GM19099 (cell line): Measurements from ENCODE around the gene STRBP.

ENCODE experiments used
- POLR2A ChIP-seq: IDR thresholded peaks from 3 replicates; pipeline ENCODE4 v1.6.1; 2011; ENCODE audit warnings: low read depth; ENCODE audit not compliant: insufficient read length; ENCODE audit errors: extremely low read depth

The STRBP gene

DNA sequence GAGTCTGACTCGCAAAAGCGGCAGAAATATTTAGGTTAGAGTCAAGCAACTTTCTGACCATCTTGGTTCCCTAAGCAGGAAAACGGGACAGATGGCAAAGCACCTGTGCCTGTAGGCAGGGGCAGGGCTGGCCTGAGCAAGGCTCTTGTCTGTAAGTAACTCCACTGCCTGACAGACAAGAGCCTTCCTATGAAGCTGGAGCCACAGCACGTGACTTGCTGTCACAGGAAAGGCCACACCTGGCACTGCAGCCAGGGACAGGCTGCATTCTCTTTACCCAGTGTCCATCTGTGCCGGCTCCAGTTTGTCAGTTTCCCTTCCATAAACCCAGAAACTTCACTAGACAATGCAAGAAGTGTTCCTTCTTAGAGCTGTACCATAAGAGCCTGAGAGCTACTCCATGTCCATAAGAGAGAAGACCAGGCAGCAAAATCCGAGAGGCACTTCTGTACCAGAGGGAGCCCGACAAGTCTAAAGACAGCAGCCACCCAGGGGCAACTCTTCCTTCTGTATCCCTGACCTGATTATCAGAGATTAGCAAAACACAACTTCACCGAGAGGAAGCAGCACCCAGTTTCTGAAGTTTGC, 156.9 kb downstream of the STRBP start:
- no peak for TF ChIP-seq POLR2A

DNA sequence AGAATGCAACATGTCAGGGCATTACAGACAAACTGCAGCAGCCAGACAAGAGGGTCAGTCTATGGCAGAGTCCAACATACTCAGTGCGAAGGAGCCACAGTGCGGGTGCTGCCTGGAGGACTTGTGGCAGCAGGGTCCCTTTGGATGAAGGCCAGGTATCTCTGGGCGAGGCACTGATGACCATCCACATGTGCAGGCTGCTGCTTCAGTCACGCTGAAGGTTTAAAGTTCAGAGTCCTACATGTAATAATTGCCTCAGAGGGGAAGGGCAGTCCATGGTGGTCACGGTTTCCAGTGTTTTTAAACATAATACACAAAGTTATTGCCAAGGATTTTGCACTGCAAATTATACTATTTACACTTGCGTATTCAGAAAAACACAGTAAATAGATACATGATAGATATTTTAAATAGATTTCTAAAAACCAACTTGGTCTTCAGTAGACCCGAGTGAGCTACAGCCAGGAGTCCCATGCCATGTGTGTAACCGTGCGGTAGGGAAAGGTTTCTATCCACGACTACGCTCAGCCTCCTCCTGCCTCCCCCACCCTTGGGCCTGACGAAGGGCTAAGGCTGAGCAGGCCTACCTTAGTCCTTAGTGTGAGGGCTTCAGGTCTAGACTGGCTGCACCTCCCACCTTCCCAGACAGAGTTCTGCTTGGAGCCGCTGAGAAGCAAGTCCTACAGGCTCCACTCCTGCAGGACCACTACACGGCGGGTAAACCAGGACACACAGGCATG, 158.7 kb downstream of the STRBP start:
- TF ChIP-seq POLR2A, result no peak

- no peak for TF ChIP-seq POLR2A
These were observed 159.4 kb downstream of the STRBP start for GRCh38 chr9:123108976-123109375.

- TF ChIP-seq POLR2A, result no peak
These were observed 160.6 kb downstream of the STRBP start for GRCh38 chr9:123107639-123108285.

DNA sequence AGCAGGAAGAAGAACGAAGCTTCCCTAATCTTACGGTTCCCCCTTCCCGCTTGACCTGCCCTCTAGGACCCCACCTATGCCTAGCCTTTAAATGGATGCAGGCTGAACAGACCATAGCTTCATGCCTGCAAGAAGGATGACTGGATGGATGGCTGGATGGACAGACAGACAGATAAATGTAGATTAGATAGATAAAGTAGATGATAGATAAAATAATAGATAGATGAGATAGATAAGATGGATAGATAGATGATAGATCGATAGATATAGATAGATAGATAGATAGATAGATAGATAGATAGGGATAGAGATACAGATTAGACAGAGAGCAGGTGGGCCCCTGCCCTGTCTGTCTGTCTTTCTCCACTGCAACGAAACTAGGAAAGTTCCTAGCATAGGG, 162.9 kb downstream of the STRBP start:
- no peak for TF ChIP-seq POLR2A

- TF ChIP-seq POLR2A, result no peak
These were observed 163.6 kb downstream of the STRBP start for GRCh38 chr9:123104807-123105206.

- no peak for TF ChIP-seq POLR2A
These were observed 165.8 kb downstream of the STRBP start for GRCh38 chr9:123102375-123103113.

DNA sequence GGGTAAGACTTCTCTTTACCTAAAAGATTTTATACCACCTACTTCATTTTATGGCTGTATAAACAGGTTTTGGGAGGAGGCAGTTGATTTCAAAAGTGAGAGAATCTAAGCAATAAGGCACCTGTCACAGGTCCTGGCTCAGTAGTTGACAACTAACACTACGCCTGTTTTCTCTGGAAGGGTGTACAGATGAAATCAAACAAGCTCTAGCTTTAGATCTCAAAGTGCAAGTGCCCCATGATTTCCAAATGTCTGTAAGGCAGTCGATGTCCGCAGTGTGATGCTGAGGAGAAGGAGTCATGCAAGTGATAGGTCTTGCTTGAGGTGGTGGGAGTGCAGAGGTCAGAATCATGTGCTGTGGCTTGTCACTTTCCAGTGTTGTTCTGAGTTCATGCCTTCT, 168.8 kb downstream of the STRBP start:
- no peak for TF ChIP-seq POLR2A

DNA sequence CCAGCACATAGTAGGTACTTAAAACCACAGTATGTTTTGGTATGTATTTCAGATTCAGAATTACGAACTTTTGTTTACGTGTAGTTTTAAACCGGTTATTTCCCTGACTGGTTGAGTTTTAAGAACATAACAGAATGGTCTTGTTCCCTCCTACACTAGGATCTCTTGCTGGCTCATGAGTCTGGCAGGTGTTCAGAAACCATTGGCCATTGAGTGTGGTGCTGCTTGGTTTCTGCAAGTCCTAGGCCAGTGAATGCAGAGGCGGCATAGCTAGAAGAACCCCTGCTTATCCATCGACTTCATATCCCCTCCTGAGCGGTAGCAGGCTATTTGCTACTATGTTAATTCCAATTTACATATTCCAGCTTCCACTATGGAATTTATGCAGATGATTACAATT, 169.3 kb downstream of the STRBP start:
- no peak for TF ChIP-seq POLR2A

DNA sequence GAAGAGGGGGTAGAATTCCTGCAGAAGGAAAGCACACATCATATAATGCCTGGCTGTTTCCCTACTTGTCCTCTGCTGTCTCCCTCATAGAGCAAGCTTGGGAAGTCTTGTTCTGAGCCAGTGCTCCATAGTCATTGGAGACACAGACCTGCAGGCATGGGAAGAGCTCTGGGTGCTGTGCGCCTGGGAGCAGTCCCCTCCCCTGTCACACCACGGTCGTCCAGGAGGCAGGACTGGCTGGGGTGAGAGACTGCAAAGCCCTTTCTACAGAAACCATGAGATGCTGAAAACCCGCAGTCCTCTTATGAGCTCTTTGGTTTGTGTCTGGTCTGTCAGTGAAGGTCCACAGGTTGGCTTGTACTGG, 170.3 kb downstream of the STRBP start:
- TF ChIP-seq POLR2A, result no peak

DNA sequence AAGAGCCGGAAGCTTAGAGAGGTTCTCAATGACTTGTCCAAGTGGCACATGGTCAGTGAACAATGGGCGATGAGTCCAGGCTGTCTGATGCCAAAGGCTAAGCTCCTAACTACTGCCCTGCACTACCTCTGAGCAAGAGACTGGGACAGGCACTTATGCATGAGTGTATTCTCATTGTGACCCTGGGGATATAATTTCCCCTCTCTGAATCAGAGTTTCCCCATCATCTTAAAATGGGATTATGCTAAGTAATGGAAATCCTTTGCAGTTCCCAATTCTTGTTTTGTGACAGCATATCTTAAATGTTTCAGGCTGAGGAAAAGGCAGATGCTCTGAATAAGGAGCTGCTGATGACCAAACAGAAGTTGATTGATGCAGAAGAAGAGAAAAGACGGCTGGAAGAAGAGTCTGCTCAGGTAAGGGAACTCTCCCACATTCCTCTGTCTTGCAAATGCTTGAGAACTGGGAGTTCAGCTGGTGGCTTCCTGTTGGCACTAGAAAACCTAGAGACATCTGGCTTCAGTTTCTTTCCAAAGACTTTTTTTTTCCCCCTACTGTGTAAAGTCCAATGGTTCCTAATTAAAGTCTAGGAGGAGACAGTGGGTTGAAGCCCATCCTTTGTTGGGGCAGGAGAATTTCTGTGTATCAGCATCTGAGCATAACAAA, 170.8 kb downstream of the STRBP start:
- TF ChIP-seq POLR2A, result no peak

GRCh38 chr9:123096987-123097386, 171.4 kb downstream of the STRBP start:
- TF ChIP-seq POLR2A, result no peak

- no peak for TF ChIP-seq POLR2A
These were observed 175.2 kb downstream of the STRBP start for GRCh38 chr9:123093141-123093540.

- no peak for TF ChIP-seq POLR2A
These were observed 176.9 kb downstream of the STRBP start for GRCh38 chr9:123091459-123091858.

DNA sequence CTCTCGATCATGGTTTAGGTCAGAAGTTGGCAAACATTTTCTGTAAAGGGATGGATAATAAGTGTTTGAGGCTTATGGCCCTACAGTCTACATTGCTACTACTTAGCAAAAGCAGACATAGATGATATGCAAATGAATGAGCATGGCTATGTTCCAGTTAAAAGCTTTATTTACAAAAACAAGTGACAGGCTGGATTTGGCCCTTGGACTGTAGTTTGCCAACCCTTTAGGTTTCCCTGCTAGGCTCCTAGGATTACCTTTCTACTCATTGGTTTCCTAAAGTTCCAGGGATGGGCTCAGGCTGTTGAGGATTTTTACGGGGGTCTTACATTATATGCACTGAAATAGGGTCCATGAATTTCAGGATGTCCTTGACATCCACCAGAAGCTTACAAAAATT, 177.4 kb downstream of the STRBP start:
- TF ChIP-seq POLR2A, result no peak
